H1 (cell line): ENCODE results near the gene METTL22. TPM values are rescaled to one million over a fixed set of nuclear protein-coding genes. Genes with fewer than 3 reads are reported as not detected.

Experiments used
- CTCF ChIA-PET: fragments of 300-600 bp; sonication (Branson Sonifier 250); formaldehyde crosslinking; loops from one replicate; lab custom pipeline; 2021; ENCODE audit not compliant: partially characterized antibody; lab: Charles Lee
- POLR2A ChIA-PET: fragments of 300-600 bp; sonication (Branson Sonifier 250); formaldehyde crosslinking; loops from one replicate; lab custom pipeline; 2021; ENCODE audit warnings: inconsistent platforms; ENCODE audit not compliant: partially characterized antibody; lab: Charles Lee
- DNase-seq, 2 experiments: peaks; one replicate each; pipeline versions ENCODE4 v3.0.0 to v3.0.0-alpha.2; 2010 to 2022; ENCODE audit warnings: low spot score in 2 of 2, low read depth in 1 of 2, mixed read lengths in 1 of 2
- FAIRE-seq: peaks from 2 replicates; lab custom pipeline; 2011; peaks lifted over from hg19 to GRCh38; lab: Jason Lieb, UNC
- H2AFZ ChIP-seq: 2 replicates; pipeline ENCODE4 v1.8.1; 2012; ENCODE audit warnings: low read length, inconsistent platforms
- H2AK5ac ChIP-seq: 2 replicates; pipeline ENCODE4 v1.6.1; 2013; ENCODE audit warnings: low read depth, low read length
- H2BK120ac ChIP-seq: replicated peaks from 2 replicates; pipeline ENCODE3; 2013; ENCODE audit warnings: low read depth, low read length, inconsistent platforms
- H2BK12ac ChIP-seq: 2 replicates; pipeline ENCODE4 v1.6.1; 2013; ENCODE audit warnings: low read depth, low read length
- H2BK15ac ChIP-seq: 2 replicates; pipeline ENCODE4 v1.6.1; 2013; ENCODE audit warnings: low read length
- H2BK20ac ChIP-seq: 2 replicates; pipeline ENCODE4 v1.6.1; 2013; ENCODE audit warnings: low read length
- H2BK5ac ChIP-seq: 2 replicates; pipeline ENCODE4 v1.6.1; 2013; ENCODE audit warnings: low read depth, low read length
- H3K14ac ChIP-seq: 2 replicates; pipeline ENCODE4 v1.6.1; 2013; ENCODE audit warnings: inconsistent platforms; ENCODE audit not compliant: insufficient read length
- H3K18ac ChIP-seq: 2 replicates; pipeline ENCODE4 v1.6.1; 2013; ENCODE audit warnings: low read length; ENCODE audit errors: extremely low read depth
- H3K23ac ChIP-seq: 2 replicates; pipeline ENCODE4 v1.6.1; 2013; ENCODE audit warnings: inconsistent platforms; ENCODE audit not compliant: insufficient read length
- H3K23me2 ChIP-seq: 2 replicates; pipeline ENCODE4 v1.6.1; 2013; ENCODE audit warnings: low read depth, low read length
- H3K27ac ChIP-seq: 2 replicates; pipeline ENCODE4 v1.6.1; 2011; ENCODE audit warnings: low read depth, low read length, inconsistent platforms
- H3K27me3 ChIP-seq, 4 experiments: replicated peaks in 1 of 4; 1 replicate in 1 of 4; 2 replicates in 3 of 4; pipeline versions ENCODE4 v1.6.1 to v1.8.1; 2011 to 2013; ENCODE audit warnings: low read length in 3 of 4, mild to moderate bottlenecking in 3 of 4, inconsistent platforms in 2 of 4, mixed read lengths in 2 of 4, moderate library complexity in 1 of 4; ENCODE audit not compliant: control insufficient read depth in 3 of 4, insufficient read depth in 3 of 4; ENCODE audit errors: extremely low read depth in 1 of 4
- H3K36me3 ChIP-seq, 4 experiments: 2 replicates each; pipeline versions ENCODE4 v1.6.1 to v1.8.1; 2011 to 2013; ENCODE audit warnings: mild to moderate bottlenecking in 4 of 4, low read length in 3 of 4, moderate library complexity in 2 of 4, control low read depth in 1 of 4, inconsistent platforms in 1 of 4; ENCODE audit not compliant: insufficient read depth in 4 of 4, control insufficient read depth in 2 of 4
- H3K4ac ChIP-seq: replicated peaks from 2 replicates; pipeline ENCODE3; 2013; ENCODE audit warnings: low read length, low read depth, mixed read lengths, inconsistent platforms; ENCODE audit not compliant: insufficient read length
- H3K4me1 ChIP-seq, 4 experiments: replicated peaks in 1 of 4; 1 replicate in 1 of 4; 2 replicates in 3 of 4; pipeline versions ENCODE4 v1.6.1 to v1.8.1; 2011 to 2013; ENCODE audit warnings: low read length in 3 of 4, inconsistent platforms in 2 of 4, mixed read lengths in 1 of 4; ENCODE audit not compliant: insufficient read depth in 4 of 4, control insufficient read depth in 3 of 4
- H3K4me2 ChIP-seq, 2 experiments: 2 replicates each; pipeline versions ENCODE4 v1.6.1 to v1.8.1; 2011 to 2013; ENCODE audit warnings: low read depth in 2 of 2, low read length in 2 of 2, control low read depth in 1 of 2, inconsistent platforms in 1 of 2, mild to moderate bottlenecking in 1 of 2; ENCODE audit not compliant: insufficient read depth in 1 of 2
- H3K4me3 ChIP-seq, 4 experiments: fragments of 200-600, 300-600 bp in 1 of 4; sonication (generic), shearing (Covaris generic), sonication (Bioruptor Twin) in 1 of 4; 2 replicates each; pipeline versions ENCODE4 v1.5.1 to v1.8.1; 2011 to 2016; ENCODE audit warnings: low read length in 4 of 4, low read depth in 3 of 4, control low read depth in 2 of 4, inconsistent platforms in 2 of 4, mild to moderate bottlenecking in 2 of 4, mixed read lengths in 1 of 4, moderate library complexity in 1 of 4; ENCODE audit not compliant: insufficient read depth in 2 of 4; ENCODE audit errors: extremely low read depth in 1 of 4
- H3K56ac ChIP-seq: replicated peaks from 2 replicates; pipeline ENCODE3; 2013; ENCODE audit warnings: low read depth, mild to moderate bottlenecking, mixed read lengths, low read length, inconsistent platforms; ENCODE audit not compliant: insufficient read length
- H3K79me1 ChIP-seq: 2 replicates; pipeline ENCODE4 v1.6.1; 2013; ENCODE audit warnings: low read depth, low read length, control low read depth
- H3K79me2 ChIP-seq, 2 experiments: 2 replicates each; pipeline versions ENCODE4 v1.6.1 to v1.8.1; 2012 to 2013; ENCODE audit warnings: low read length in 2 of 2, mild to moderate bottlenecking in 2 of 2, inconsistent platforms in 1 of 2; ENCODE audit not compliant: insufficient read depth in 2 of 2, control insufficient read depth in 1 of 2
- H3K9ac ChIP-seq, 4 experiments: replicated peaks in 1 of 4; 1 replicate in 1 of 4; 2 replicates in 3 of 4; pipeline versions ENCODE4 v1.6.1 to v1.8.1; 2011 to 2013; ENCODE audit warnings: low read depth in 3 of 4, low read length in 3 of 4, control low read depth in 2 of 4, mild to moderate bottlenecking in 2 of 4, moderate library complexity in 2 of 4, inconsistent platforms in 1 of 4; ENCODE audit errors: extremely low read depth in 1 of 4
- H3K9me3 ChIP-seq, 2 experiments: 2 replicates each; pipeline versions ENCODE4 v1.6.1 to v1.8.1; 2012 to 2013; ENCODE audit warnings: mild to moderate bottlenecking in 2 of 2, moderate library complexity in 2 of 2, control low read depth in 1 of 2, inconsistent platforms in 1 of 2, low read depth in 1 of 2, low read length in 1 of 2, mixed read lengths in 1 of 2; ENCODE audit not compliant: insufficient read depth in 2 of 2
- H4K20me1 ChIP-seq, 2 experiments: replicated peaks in 1 of 2; 2 replicates each; pipeline versions ENCODE3 to v1.8.1; 2011 to 2013; ENCODE audit warnings: inconsistent platforms in 2 of 2, low read length in 2 of 2, mild to moderate bottlenecking in 1 of 2; ENCODE audit not compliant: insufficient read depth in 2 of 2, control insufficient read depth in 1 of 2
- H4K5ac ChIP-seq: 2 replicates; pipeline ENCODE4 v1.6.1; 2013; ENCODE audit warnings: low read length, low read depth, mixed read lengths, inconsistent platforms; ENCODE audit not compliant: insufficient read length
- H4K8ac ChIP-seq: 2 replicates; pipeline ENCODE4 v1.8.0; 2013; ENCODE audit warnings: mild to moderate bottlenecking, moderate library complexity, low read length, inconsistent platforms; ENCODE audit not compliant: insufficient read depth; ENCODE audit errors: extremely low read depth
- H4K91ac ChIP-seq: replicated peaks from 2 replicates; pipeline ENCODE3; 2013; ENCODE audit warnings: low read length, mixed read lengths, inconsistent platforms; ENCODE audit not compliant: insufficient read length
- BRCA1 ChIP-seq: IDR thresholded peaks from 2 replicates; pipeline ENCODE4 v1.6.1; 2012; ENCODE audit warnings: low read depth, low read length, improper control_type of control experiment
- CTCF ChIP-seq, 3 experiments: IDR thresholded peaks; 1 replicate in 2 of 3; 2 replicates in 1 of 3; pipeline versions ENCODE4 v1.5.1 to v1.6.1; 2011; ENCODE audit warnings: low read length in 3 of 3, mild to moderate bottlenecking in 3 of 3, inconsistent platforms in 2 of 3, low read depth in 1 of 3, moderate library complexity in 1 of 3; ENCODE audit not compliant: insufficient read depth in 1 of 3; ENCODE audit errors: control extremely low read depth in 1 of 3
- NRF1 ChIP-seq: IDR thresholded peaks from 2 replicates; pipeline ENCODE4 v1.6.1; 2011; ENCODE audit warnings: mild to moderate bottlenecking, low read depth, low read length, improper control_type of control experiment
- WGBS, 2 experiments: shearing (Covaris generic) in 1 of 2; methylation state at CpG; one replicate each; pipeline versions ENCODE4 v1.1.6 to v1.1.7; 2013 to 2015; ENCODE audit warnings: low lambda C conversion rate in 2 of 2, mixed read lengths in 2 of 2, inconsistent platforms in 1 of 2, low coverage in 1 of 2, missing lambda C conversion rate in 1 of 2; ENCODE audit not compliant: insufficient replicate concordance in 2 of 2, insufficient coverage in 1 of 2, insufficient read length in 1 of 2; ENCODE audit errors: extremely low coverage in 1 of 2, missing lambda C conversion rate in 1 of 2; 5-methylcytosine and 5-hydroxymethylcytosine counted together
- polyA plus RNA-seq, 7 experiments: library from polyadenylated mRNA; depleted of rRNA in 3 of 7; stranded (reverse) in 5 of 7; unstranded in 2 of 7; fragments of >200 nt in 5 of 7; fragments of 200-250 nt in 2 of 7; gene quantifications; 1 replicate in 5 of 7; 2 replicates in 1 of 7; 4 replicates in 1 of 7; pipeline versions ENCODE4 v1.2.1 to v1.2.3, GENCODE V29; 2011 to 2013; ENCODE audit warnings: missing spikeins in 2 of 7, mixed read lengths in 2 of 7
- total RNA-seq: library from RNA; stranded (reverse); fragmentation: NEBNext Ultra II Directional; extraction: Animal tissue kit (Norgen Biotek cat#: 25700); gene quantifications from 2 replicates; pipeline ENCODE4 v1.2.1, GENCODE V29; 2021

Gene METTL22
- total and polyA plus RNA-seq, 2 of the 8 experiments (the other 6 are each of a cell fraction or from before 2014, with no cell fraction given), result 56.7 to 85.2 TPM

- peaks cover 0 to 4% (median 3%) of the 10 kb centered on the region in 4 experiments; a peak in 4 of 7 replicates for H3K4me1 ChIP-seq
- TF ChIP-seq NRF1 (no peak), CTCF (IDR thresholded peaks at IDR 0.05; ENCODE audit: control extremely low read depth in 1 of 3, insufficient read depth in 1 of 3, low read depth in 1 of 3, low read length in 3 of 3) (no peak), BRCA1 (no peak)
- 0 out of 2 replicates have a peak overlapping the region, but pooled peaks have one; percentile 7 for H2BK12ac ChIP-seq
- no peak overlapping the region for H2BK20ac ChIP-seq
- FAIRE-seq (no peak), DNase-seq (no peak)
- 63% methylated on average over 7 of the region's 7 CpGs; no CpG with 5 or more reads in 1 of the 2 experiments for WGBS, 2 experiments
- H3K9me3 ChIP-seq, result peaks cover 10 to 12% of the 10 kb centered on the region in 2 experiments
- 0 out of 2 replicates have a peak overlapping the region, but pooled peaks have one; percentile 18 for H2BK15ac ChIP-seq
- POLR2A ChIA-PET, result interaction anchor here (1.0 to 1.4 kb wide), 2 partner anchors 9 to 37 kb away, joined by 3 read pairs; no protein-coding TSS in a partner anchor
- no peak overlapping the region for H2BK5ac ChIP-seq
- no peak overlapping the region for H2BK120ac ChIP-seq
- H3K4me3 ChIP-seq, result 0 out of 8 replicates have a peak overlapping the region, but pooled peaks of 1 of the 4 experiments have one; percentile 1
- no peaks in the 10 kb centered on the region for H4K20me1 ChIP-seq
- peak overlapping the region; percentile 6; the same call in 1 of the 2 replicates for H2AK5ac ChIP-seq
- no peak overlapping the region for H3K27ac ChIP-seq
- 0 out of 4 replicates have a peak overlapping the region, but pooled peaks of 1 of the 2 experiments have one; percentile 18 for H3K4me2 ChIP-seq
- H3K27me3 ChIP-seq, result no peaks in the 10 kb centered on the region
- no peak overlapping the region for H4K91ac ChIP-seq
- H3K56ac ChIP-seq, result no peak overlapping the region
- no peak overlapping the region for H4K5ac ChIP-seq
- no peaks in the 10 kb centered on the region for H3K36me3 ChIP-seq
- H2AFZ ChIP-seq, result no peak overlapping the region; the same call in 1 of the 2 replicates
- no peaks in the 10 kb centered on the region for H3K79me1 ChIP-seq
- no peak overlapping the region for H3K14ac ChIP-seq
- H3K18ac ChIP-seq, result peak overlapping the region; percentile 71; the same call in 1 of the 2 replicates
- no peak overlapping the region for H3K23ac ChIP-seq
- no peak overlapping the region for H3K9ac ChIP-seq
- no peaks in the 10 kb centered on the region for H3K23me2 ChIP-seq
- H3K4ac ChIP-seq, result no peak overlapping the region
- H3K79me2 ChIP-seq, result no peaks in the 10 kb centered on the region
- CTCF ChIA-PET, result interaction anchor here (0.6 to 1.3 kb wide), 5 partner anchors 8 to 100 kb away, joined by 3 to 6 read pairs (median 3); no protein-coding TSS in a partner anchor
- H4K8ac ChIP-seq, result no peak overlapping the region
These were observed 64.6 kb downstream of the METTL22 start for GRCh38 chr16:8686031-8686621.
